Stimulated activated CD8-positive, alpha-beta memory T cell treated with anti-CD3 and anti-CD28 coated beads, Interleukin-4, amount 100 ng/mL, for 24 hours (primary cell): ENCODE results near the gene CLEC7A.
A peak's percentile ranks its signal among the peaks of the same experiment; 100 is the strongest.

Source experiments
- DNase-seq: peaks from one replicate; pipeline ENCODE4 v3.0.0-alpha.2; 2020; ENCODE audit warnings: low read depth

Gene CLEC7A

DNA sequence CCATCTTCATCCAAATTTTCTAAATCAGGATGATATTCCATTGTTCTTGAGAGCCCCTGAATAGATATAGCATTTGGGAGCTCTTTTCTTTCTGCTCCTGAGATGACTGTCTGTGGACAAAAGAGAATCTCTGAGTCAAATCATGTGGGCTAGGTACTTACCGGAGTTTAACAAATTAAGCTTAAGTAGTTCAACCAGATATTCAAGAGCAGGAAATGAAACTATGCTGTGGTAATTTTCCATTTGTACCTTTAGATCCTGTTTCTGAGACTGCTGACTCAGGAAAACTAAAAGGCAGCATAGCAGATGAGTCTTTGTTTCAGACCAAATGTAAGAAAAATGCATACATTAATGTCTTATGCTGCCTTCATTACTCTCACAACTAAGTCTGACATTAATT, at the start of gene CLEC7A:
CLEC7A (minus strand) TSS at position 158 of the 400 bp plus-strand sequence; CDS start at position 41, 117 bp downstream.
- no peak for DNase-seq

DNA sequence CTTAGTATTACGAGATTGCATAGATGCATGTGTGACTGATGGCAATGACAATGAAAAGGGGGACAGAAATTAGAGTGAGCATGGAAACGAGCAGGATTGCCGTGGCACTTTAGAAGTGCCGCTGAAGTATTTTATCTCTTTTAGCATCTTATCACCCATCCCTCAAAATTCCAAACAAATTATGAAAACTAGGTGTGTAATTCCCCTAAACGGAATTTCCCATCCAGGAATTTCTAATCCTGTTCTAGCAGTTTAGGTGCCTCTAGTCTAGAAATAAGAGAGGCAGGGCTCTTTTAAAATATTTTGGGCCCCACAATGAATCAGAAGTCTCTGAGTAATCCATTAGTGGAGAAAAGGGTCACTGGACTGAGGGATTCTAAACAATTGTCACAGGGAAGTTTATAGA, 49.8 kb upstream of the CLEC7A start:
- no peak for DNase-seq

DNA sequence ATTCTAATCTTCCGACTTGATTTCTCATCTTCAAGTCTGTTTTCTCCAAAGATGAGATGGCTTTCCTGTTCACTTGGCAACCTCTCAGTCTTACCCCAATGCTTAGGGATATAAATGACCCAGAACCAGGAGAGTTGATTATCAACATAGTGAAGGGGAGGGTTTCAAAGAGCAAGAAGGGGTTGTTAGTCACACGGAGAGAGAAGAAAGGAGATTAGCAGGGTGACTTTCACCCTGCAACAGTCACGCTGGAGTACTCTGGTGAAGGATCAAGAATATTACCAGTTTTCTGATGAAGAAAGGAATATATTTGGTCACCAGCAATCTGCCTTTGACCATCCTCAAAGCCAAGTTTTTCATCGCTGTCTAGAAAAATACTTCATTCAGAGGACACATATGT, 48.8 kb upstream of the CLEC7A start, which contains the start of gene TMEM52B:
TMEM52B (plus strand) TSS at position 212 of the 400 bp plus-strand sequence. CDS start 543 bp downstream, outside the sequence.
- DNase-seq, result no peak

DNA sequence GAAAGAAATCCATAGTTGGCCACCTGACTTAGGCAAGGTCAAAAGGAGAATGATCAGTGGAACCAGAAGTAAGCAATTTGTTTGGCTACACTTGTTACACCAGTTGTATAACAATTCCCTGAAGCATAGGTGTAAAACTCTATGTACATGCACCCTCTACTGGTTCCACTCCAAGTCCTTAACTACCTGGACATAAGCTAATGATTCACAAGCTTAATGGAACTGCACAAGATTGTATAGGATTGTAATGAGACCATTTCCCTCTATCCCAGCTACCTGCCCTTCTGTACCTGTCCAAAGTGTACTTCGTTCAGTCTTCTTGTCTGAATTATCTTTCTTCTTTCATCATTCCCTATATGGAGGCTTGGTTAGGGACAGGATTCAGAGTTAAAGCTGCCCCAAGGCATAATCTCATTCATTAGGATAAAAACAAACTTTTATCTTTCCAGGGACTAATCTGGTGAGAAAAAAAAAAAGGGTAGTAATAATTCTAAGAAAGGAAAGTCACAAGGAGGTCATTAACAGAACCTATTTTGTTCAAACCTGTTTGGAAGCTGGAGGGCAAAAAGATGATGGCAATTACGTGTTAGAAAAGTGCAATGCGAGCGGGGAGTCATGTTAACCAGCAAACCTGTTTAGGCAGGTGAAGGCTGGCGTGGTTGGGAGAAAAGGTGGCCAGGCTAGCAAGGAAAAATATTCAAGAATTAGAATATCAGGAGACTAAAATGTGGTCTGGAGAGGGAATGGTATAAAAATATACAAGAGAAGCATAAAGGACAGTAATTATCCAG, 46.0 kb upstream of the CLEC7A start:
- DNase-seq, result no peak

DNA sequence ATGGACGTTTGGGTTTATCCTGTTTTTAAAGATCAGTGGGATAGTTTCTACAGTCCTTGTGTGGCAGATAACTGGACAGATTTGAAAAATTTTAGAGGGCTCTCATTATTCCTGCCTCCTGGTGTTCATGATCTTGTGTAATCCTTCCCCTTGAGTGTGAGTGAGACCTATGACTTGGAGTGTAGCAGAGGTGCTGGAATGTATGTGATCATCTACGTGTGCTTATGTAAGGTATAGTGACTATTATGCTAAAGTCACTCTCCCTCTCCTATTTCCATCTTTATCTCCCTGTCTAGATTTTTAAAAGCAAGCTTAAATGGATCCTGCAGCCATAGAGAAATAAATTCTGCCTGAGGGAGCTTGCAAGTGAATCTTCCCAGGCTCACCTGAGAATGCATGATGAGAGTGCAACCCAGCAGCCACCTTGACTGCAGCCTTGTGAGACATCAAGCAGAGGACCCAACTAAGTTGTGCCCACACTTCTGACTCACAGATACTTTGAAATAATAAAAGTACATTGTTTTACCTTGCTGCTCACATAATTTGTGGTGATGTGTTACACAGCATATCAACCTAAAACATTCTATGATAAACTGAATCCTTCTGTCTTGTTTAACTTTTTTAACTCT, 45.1 kb upstream of the CLEC7A start:
- DNase-seq, result no peak

DNA sequence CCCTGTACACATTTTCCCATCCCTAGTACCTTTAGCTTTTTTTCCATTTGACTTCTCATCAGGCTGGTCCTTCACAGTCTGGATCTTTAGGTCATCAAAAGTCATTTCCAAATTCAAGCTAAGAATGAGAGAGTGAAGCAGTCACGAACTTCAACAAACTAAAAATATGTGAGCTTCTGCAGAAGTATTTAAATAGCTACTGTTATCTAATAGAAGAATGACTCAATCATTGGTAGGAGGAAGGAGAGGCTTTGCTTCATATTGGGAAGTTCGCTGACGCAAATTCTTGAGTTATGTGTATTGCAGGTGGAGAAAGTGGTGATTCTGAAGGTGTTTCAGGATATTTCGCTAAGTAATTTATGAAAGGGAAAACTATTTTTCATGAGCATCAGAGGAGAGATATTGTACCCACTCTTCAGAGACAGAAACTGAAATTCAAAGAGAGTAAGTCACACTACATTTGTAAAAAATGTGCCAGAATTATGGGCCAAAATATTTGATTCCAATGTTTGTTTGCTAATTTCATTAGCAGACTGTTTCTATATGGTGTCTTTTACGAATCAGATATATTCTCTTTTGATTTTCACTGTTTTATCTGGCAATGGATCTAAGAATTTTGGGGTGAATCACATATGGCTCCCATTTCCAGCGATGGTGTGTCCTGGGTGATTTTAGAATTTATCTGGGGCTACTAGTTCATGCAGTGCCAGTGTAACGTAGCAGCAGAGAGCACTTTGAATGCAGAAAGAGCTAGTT, 42.2 kb upstream of the CLEC7A start, which contains the start of gene OLR1:
OLR1 (minus strand) TSS at position 160 of the 756 bp plus-strand sequence; CDS start at position 105, 55 bp downstream.
- no peak for DNase-seq

DNA sequence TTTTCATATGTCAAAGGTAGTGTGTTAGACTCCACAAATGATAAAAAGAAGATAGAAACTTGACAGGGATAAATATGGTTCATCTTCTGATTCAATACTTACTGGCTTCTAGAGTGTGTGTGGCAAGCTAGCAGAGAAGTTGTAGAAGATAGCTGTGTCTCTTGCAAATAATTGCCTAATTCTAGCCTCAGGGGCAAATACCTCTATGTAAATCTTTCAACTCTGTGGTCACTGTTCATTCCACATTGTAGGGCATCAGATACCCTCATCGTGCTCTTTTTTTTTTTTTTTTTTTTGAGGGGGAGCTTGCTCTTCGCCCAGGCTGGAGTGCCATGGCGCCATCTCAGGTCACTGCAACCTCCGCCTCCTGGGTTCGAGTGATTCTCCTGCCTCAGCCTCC, 40.2 kb upstream of the CLEC7A start:
- DNase-seq, result no peak

DNA sequence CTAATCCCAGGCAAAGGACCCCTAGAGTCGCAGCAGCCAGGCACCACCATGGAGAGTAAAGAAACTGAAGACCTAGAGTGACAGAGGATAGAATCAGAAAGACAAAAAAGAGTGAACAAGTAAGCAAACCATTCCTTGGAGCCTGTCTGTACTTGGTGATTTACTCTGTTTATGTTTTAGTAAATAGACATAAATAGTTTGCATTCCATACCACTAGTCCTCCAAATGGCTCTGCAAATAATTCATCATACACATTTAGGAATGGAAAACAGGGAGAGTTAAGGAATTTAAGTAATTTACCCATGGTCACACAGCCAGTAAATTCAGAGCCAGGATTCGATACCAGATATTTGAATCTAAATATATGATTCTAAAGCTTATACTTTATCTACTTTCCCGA, 39.1 kb upstream of the CLEC7A start:
- DNase-seq, result no peak

DNA sequence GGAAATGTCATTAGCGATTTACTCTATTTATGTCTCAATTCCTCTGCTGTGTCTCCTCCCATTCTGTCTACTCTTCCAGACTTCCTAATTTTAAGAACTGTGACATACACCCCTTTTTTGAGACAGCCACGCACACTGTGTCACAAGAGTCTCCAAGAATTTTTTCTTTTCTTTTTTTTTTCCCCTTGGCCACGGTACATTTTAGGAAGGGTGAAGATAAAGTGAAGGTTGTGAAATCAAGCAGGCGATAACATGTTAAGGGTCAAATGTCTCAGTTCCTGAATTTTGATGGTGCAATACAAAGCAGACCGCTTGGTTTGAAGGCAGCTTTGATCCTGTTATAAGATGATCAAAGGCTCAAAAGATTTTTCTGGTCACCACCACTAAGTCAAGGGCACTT, 37.6 kb upstream of the CLEC7A start:
- DNase-seq, result no peak

DNA sequence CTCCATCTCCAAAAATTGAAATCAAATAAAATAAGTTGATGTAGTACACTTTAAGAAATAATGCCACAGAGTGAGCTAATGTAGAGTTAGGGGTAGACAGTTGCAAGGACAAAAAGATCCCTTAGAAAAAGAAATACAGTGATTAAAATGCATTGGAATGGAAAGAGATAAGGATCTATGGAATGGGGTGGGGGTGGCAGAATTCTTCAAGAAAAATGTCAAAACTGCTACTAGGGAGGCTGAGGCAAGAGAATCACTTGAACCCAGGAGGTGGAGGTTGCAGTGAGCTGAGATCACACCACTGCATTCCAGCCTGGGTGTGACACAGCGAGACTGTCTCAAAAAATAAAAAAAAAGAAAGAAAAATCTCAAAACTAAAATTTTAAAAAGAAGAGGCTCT, 35.4 kb upstream of the CLEC7A start:
- DNase-seq, result no peak

DNA sequence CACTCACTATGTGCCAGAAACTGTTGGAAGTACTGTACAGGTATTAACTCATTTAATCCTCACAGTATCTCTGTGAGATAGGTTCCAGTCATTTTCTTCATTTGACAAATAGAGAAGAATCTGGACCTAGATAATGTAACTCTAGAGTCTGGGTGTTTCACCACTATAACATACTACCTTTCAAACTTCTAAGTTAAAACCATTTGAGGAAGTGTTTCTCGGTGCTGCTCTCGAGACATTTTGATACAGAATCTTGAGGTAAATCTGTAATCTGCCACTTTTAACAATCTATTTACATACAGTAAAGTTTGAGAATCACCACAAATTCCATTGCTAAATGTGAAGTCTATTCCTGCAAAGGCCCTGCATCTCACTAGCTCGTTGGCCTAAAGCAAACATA, 33.1 kb upstream of the CLEC7A start:
- DNase-seq, result no peak

DNA sequence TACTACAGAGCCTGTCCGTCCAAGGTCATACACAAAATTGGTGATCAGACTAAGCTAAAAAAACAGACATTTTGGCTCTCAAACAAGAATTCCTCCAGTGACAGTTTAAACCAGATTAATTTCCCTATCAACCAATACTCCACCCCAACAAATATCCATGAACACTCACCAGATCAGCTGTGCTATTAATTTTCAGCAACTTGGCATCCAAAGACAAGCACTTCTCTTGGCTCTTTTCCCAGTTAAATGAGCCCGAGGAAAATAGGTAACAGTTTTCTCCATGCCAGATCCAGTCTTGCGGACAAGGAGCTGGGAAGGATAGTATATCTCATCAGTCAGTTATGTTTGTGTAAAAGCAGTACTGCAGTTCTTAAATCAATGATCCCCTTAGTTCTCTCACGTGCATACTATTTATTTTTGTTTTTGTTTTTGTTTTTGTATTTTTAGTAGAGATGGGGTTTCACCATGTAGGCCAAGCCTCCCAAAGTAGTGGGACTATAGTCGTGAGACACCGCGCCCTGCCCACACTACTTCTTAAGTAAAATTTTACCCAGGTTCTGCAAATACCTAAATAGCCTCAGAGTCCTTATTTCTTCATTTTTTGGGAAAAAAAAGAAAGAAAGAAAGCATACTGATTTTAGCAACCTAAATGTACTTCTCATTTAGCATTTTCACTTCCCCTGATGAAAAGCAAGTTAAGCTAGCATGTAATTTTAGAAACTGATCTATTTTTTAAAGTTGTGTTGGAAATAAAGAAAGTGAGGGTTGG, 30.8 kb upstream of the CLEC7A start:
- no peak for DNase-seq

DNA sequence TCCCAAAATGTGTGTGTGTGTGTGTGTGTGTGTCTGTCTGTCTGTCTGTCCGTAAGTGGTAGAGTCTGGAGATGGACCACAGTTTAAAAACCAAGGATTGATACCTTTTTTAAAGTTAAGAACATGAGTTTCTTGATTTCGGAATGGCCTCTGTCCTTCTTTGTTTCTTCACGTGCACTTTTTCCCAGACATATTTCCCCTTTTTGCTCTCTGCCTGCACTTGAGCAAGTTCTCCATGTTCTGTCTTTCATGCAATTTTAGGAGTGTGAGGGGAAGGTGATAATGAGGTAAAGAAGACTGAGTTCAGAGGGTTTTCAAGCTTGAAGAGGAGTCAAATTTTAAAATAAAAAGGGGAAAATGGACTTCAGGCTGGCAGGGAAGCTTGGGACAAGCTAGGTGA, 29.3 kb upstream of the CLEC7A start:
- DNase-seq, result no peak

DNA sequence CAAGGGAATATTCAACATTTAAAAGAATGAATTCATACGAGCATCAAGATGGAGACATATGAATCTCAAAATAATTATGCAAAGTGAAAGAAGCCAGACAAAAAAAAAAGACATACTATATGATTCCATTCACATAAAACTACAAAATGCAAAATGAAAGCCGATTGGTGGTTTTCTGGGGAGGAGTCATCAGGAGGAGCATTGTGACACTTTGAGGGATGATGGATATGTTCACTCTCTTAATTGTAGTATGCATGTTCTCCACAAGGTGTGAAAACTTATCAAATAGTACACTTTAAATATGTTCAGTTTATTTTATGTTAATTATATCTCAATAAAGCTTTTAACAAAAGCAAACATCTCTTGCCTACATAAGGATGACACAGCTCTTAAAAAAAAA, 28.4 kb upstream of the CLEC7A start:
- DNase-seq, result no peak

DNA sequence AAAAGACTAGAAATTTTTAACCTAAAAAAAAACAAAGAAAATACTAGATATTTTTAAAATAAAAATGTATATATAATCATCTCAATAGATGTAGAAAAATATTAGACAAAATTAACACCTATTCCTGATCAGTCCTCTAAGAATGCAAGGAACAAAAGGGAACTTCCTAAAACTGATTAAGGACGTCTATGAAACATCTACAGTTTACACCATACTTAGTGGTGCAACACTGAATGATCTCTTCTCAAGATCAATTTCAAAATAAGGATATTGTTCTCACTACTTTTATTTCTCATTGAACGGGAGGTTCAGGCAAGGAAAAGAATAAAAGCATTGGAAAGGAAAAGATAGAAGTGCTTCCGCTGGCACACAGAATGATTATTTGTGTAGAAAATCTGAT, 26.0 kb upstream of the CLEC7A start:
- no peak for DNase-seq

DNA sequence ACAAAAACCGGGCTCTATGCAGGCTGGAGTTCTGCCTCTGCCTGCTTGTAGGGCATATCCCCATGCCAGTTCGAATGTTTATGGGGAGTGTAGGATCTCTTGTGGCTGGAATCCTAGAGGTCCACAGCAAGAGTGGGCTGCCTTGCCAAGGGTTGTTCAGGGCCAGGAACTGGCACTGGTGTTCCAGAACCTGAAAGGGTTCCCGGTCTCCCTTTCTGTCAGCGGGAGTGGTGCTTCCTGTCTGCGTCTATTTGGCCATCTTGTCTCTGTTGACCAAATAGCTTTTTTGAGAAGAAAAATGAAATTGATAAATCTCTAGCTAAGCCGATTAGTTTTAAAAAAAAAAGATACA, 24.1 kb upstream of the CLEC7A start:
- DNase-seq, result no peak

DNA sequence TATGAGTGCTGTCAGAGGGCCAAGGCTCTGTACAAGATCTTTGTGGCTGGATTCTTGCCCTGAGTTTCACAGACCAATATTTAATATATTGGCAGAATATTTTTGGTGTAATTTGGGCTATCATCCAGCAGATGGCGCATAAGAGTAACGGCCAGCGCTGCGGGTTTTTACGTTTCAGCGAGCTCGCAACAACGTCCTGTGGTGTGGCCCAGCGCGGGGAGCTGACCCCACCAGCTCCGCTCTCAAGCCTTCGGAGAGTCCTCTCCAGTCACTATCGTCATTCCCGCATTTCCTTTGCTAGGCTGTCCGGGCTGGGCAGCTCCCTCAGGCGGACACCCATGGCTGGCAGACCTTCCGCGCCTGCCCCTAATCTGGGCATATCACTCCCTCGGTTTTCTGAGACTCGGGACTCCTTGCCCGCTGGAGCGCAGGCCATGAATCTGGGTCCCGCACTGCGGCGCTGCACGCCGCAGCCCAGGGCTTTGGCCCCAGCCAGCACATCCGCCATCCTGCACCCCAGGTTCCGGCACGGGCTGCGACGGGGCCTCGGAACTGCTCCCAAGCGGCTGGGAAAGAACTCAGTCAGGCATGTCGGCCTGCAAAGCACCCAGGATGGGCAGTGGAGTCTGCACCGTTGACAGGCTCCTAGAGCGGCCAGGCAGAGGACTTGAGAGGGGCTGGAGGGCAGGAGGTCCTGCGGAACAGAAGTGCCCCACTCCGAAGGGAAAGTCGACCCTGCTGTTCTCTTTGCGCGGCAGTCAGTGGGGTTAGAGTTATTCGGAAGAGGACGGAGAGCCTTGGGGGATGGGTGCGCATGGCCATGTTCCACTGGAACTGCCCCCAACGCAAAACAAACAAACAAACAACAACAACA, 23.5 kb upstream of the CLEC7A start:
- DNase-seq, result peak; percentile 11

DNA sequence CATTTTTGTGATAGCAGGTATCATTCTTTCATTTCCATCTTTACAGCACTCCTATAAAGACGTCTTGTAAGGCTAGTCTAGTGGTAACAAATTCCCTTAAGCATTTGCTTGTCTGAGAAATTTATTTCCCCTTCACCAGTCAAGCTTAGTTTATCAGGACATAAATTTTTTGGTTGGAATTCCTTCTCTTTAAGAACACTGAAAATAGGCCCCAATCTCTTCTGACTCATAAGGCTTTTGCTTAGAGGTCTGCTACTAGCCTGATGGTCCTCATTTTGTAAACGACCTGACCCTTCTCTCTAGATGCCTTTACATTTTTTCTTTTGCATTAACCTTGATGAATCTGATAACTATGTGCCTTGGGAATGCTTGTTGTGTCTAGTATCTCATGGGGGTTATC, 21.6 kb upstream of the CLEC7A start:
- DNase-seq, result no peak

DNA sequence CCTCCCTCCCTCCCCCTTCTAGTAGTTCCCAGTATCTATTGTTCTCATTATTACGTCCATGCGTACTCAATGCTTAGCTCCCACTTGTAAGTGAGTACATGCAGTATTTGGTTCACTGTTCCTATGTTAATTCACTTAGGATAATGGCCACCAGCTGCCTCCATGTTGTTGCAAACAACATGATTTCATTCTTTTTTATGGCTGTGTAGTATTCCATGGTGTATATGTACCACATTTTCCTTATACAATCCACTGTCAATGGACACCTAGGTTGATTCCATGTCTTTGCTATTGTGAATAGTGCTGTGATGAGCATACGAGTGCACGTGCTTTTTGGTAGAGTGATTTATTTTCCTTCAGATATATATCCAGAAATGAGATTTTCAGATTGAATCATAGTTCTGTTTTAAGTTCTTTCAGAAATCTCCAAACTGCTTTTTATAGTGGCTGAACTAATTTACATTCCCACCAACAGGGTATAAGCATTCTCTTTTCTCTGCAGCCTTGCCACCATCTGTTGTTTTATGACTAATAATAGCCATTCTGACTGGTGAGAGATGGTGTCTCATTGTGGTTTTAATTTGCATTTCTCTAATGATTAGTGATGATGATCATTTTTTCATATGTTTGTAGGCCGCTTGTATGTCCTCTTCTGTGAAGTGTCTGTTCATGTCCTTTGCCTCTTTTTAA, 17.9 kb upstream of the CLEC7A start:
- no peak for DNase-seq

DNA sequence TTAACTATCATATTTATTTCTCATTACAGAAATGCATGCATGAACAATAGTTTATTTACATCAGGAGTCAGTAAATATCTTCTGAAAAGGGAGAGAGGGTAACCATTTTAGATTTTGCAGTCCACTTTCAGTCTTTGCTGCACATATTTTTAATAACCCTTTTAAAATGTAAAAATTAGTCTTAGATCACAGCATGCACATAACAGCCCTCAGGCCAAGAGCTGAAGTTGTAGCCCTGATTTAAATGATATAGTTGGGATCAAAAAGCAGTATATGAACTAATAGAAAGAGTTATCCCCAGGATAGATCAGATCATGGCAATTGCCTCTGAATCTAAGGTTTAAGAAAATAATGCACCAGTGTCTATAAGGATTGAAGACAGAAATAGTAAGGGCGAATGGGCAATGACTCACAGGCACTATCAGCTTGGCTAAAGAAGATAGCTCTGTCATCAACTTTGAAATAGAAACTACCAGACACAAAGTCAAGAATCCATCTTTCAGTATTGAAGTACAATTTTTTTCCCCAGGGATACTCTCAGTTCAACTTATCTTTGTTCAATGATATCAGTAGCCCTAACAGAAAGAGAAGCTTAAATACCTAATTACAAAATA, 13.1 kb upstream of the CLEC7A start:
- no peak for DNase-seq
